Right renal cortex interstitium (tissue), 3 donors: ENCODE measurements around the gene CRAMP1. TPM values are rescaled to one million over a fixed set of nuclear protein-coding genes. Genes with fewer than 3 reads are reported as not detected.
"Not testable (repeated sequence)": the region's sequence is repeated elsewhere in the genome, so short reads cannot be mapped to it uniquely, and the experiment has no call there.

Experiments
- DNase-seq, 3 donors: peaks; one replicate each; pipeline ENCODE4 v3.0.0-alpha.2; 2013; ENCODE audit warnings: low read depth in 3 of 3, low spot score in 2 of 3
- polyA plus RNA-seq, 3 donors: library from polyadenylated mRNA; unstranded; fragments of 120-200 nt; gene quantifications; one replicate each; pipeline ENCODE4 v1.2.1, GENCODE V29; 2013; ENCODE audit not compliant: insufficient read length in 3 of 3

CRAMP1 gene
- polyA plus RNA-seq, 3 donors: 16.0 to 17.6 (median 16.4) TPM

GRCh38 chr16:1595511-1595910 lies 16.6 kb upstream of the CRAMP1 start:
- DNase-seq: not testable (repeated sequence)

- DNase-seq: no peak
These were observed 15.6 kb upstream of the CRAMP1 start for GRCh38 chr16:1596516-1596915.

GRCh38 chr16:1597154-1597553 lies 15.0 kb upstream of the CRAMP1 start:
- DNase-seq: no peak

DNA sequence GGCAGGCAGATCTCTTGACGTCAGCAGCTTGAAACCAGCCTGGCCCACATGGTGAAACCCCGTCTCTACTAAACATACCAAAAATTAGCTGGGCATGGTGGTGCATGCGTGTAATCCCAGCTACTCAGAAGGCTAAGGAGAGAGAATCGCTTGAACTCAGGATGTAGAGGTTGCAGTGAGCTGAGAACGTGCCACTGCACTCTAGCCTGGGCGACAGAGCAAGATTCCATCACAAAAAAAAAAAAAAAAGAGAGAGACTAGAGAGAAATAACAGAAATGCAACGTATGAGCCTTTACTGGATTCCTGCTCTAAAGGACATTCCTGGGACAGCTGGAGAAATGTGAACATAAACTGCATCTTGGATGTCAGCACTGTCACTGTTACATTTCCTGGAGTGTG lies 11.1 kb upstream of the CRAMP1 start:
- DNase-seq: no peak

- DNase-seq: no peak
These were observed 10.7 kb upstream of the CRAMP1 start for GRCh38 chr16:1601489-1601888.

GRCh38 chr16:1602285-1602684 lies 9.9 kb upstream of the CRAMP1 start:
- no peak for DNase-seq

DNA sequence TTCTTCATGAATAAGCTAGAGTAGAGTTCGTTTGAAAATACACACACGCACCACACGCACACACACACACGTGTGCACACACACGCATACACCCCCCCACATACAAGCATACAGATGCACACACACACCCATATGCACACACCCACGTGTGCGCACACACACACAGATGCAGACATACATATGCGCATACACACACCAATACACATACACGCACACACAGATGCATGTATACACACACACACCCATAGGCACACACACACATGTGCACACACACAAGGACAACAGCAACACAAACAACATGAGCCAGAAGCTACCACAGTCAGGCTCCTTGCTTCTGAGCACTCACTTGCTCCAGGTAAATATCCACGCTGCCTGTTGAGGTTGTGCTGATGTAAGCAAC lies 5.4 kb upstream of the CRAMP1 start:
- no peak for DNase-seq

DNA sequence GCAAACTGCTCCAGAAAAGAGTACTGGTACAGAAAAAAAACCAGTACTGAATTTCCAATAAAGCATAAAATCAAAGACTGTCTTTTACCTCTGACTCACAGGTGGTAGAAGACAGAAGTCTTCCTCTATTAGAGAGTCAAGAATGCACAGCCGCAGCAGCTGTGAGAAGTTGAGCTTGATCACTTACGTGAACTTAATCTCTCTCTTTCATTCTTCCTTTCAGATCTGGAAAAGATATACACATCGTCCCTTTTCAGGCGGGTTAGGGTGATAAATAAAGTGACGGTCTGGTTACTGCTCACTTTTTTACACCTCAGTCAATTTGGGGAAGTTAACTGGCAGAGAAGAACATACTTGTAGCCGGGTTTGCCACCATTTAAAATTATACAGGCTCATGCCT lies 4.2 kb upstream of the CRAMP1 start:
- DNase-seq: no peak

DNA sequence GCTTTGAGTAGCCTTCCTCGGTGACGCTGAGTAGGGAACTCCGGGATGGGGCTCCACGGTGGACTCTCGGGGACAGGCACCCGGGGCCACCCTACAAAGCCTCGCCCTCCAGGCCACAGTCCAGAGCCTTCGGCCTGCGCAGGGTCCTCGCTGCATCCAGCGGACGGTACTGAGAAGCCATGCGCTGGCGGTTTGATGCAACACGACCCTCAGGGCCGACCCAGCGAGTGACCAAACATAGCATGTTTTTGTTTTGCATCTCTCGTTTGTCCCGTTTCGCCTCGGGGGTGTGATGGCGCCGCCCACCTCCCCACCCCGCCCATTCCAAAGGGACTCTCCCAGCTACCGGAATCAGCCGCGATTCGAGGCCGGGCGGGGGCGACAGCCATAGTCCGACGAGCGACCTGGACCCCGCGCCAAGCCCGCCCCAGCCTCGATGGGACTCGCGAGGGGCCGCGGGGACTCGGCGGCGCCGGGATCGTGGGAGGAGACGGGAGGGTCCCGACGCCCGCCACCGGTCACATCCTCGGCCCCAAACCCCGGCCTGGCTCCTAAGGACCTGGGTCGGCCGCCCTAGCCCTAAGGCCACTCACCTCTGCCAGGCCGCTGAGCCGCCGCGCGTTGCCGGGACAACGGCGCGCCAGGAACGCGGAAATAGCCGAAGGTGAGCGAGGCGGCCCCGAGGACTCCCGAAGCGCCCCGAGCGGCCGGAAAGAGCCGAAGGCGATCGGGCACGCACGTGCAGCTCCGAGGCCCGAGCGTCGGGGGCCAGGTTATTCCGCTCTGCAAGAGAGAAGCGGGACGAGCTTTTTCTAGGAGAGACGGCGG lies 1.9 kb upstream of the CRAMP1 start:
- DNase-seq: peak; percentile 75 to 80 (median 77)

DNA sequence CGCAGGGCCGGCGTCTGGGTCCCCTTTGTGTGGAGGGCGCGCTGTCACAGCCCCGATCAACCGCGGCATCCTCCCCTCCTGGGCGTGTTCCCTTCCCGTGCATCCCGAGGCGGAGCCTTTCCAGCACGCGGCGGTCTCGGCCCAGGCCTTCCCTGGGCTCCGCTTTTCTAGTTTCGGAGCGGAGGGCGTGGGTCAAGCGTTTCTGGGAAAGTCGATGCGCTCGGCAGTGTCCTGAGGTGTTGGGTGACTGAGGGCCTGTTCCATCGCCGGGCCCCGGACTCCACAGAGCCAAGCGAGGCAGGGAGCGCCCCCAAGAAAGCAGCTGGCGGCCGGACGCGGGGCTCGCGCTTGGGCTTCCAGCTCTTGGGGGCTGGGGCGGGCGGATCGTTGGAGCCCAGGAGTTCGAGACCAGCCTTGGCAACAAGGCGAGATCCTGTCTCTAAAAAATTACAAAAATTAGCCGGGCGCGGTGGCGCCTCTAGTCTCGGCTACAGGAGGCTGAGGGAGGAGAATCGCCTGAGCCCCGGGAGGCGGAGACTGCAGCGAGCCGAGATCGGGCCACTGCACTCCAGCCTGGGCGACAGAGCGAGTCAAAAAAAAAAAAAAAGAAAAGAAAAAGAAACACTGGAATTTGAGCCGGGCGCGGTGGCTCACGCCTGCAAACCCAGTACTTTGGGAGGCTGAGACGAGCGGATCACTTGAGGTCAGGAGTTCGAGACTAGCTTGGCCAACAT lies 1.1 kb upstream of the CRAMP1 start:
- no peak for DNase-seq

DNA sequence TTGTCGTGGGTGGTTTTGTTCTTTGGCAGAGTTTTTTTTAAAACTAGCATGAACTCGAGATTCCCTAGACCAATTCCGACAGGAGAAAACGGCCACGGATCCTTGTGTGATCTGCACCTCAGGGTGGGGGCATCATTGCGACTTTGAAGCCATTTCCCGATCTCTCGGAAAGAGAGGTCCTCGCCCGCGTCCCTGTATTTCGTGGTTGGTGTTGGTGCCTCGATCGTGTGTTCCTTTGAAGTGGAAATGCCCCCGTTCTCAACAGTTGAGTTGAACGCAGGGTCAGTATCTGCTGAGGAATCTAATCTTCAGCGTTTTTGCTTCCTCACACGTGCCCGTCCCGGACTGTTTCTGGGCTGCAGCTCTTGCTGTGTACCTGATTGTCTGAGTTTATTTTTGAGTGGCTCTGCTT lies 1.1 kb downstream of the CRAMP1 start:
- no peak for DNase-seq

DNA sequence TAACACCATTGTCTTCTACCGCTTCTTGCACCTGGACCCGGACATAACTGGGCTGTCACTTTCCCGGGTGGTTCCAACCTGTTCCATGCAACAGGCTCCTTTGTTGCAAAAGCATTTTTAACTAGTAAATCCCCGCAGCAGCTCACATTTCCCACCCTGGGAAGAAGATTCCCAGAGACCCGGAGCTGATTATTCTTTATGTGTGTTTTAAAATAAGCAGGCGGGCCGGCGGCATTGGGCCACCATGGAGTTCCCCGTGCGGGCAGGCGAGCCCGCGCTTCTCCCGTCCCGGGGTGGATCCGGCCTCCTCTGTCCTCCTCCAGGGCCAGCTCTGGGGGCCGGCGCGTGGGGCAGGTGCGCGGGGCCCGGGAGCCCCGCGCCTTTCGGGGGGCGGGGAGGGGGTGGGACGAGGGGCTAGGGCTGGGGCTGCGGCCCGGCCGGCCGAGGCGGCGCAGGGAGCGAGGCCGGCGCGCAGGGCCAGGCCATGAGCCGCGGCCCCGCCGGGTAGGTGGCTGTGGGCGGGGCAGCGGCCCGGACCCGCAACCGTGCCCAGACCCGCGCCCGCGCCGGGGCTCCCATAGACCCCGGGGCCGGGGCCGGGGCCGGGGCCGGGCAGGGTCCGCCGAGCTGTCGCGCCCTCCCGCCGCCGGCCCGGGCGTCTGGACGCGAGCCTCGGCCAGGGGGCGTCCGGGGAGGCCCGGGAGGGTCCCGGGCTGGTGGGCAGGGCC lies 1.7 kb downstream of the CRAMP1 start:
- DNase-seq: no peak

- no peak for DNase-seq
These were observed 2.4 kb downstream of the CRAMP1 start for GRCh38 chr16:1614456-1615102.

- no peak for DNase-seq
These were observed 3.6 kb downstream of the CRAMP1 start for GRCh38 chr16:1615761-1616160.

GRCh38 chr16:1619976-1620375 lies 7.8 kb downstream of the CRAMP1 start:
- no peak for DNase-seq

DNA sequence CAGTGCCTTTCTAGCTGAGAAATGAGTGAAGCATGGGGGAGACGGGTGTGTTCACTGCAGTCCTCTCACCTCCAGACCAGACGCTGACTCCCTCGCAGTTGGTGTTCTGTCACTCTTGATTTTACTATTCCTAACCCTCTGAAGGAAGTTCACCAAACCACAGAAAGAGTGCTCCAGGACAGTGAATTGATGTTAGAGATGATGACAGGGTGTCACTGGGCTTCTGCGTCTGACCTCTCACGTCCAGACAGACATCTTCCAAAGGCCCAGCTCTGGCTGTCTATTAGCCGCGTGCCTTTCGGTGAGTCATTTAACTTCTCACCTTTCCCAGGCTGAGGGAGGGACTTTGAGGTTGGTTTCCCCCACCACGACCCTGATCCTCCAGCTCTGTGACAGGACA lies 8.2 kb downstream of the CRAMP1 start:
- no peak for DNase-seq

DNA sequence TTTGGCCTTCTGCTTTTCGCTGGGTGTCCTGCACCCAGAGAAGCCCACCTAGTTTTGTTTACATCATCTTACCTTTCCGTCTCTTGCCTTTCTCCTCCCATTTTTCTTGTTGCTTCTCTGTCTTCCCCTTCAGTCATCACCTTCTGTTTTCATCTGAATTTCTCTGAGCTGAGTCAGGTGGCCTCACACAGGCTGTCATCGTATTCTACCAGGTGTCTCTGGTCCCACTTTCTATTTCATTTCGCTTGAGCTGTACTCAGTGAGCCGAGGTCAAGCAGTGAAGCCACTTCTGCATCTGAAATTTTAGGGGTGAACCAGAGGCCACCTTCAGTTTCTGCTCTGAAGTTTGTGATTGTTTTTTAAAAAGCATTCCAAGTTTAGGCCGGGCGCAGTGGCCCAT lies 9.7 kb downstream of the CRAMP1 start:
- DNase-seq: no peak

DNA sequence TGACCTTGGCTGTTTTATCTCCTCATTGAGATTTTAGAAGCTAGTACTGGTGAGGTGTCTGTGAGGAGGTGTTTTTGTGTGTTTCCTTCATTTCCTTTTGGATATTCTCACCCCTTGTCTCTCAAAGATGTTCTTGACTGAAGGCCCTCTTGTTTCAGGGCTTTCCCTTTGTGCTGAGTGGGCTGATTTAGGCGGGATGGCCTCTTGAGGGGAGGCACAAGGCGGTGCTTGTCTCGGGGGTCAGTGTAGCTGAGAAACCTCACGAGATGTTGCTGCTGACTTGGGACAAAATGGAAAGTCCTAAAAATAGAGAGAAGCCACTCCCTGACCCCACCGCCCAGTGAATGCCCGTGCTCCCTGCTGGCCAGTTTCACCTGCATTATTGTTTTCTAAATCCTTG lies 14.2 kb downstream of the CRAMP1 start:
- DNase-seq: no peak

GRCh38 chr16:1626776-1627175 lies 14.6 kb downstream of the CRAMP1 start:
- DNase-seq: no peak

- no peak for DNase-seq
These were observed 18.5 kb downstream of the CRAMP1 start for GRCh38 chr16:1630450-1631213.
